ENCODE results near the gene PGK1. TPM values are rescaled to one million over a fixed set of nuclear protein-coding genes. Genes with fewer than 3 reads are reported as not detected.
"Not testable (repeated sequence)": the region's sequence is repeated elsewhere in the genome, so short reads cannot be mapped to it uniquely, and the experiment has no call there.

The PGK1 gene
- total and polyA plus RNA-seq, 4 donors = 94.6 to 254 (median 196) TPM

DNA sequence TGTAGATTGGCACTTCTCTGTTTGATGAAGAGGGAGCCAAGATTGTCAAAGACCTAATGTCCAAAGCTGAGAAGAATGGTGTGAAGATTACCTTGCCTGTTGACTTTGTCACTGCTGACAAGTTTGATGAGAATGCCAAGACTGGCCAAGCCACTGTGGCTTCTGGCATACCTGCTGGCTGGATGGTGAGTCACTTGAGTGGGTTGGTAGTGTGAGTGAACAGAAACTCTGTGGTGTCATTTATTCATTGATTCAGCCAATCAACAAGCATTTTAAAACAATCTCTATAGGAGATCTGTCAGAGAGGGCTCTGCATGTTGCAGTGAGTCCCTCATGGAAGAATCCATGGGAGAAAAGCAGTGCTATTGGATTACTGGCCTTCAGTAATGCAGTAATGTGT, 19.1 kb downstream of the PGK1 start:
- H3K9me3 ChIP-seq (ENCODE audit: control insufficient read depth, low read length) = no peaks in the 10 kb centered on the region
- peaks cover 0 to 2% of the 10 kb centered on the region in 2 donors for H3K36me3 ChIP-seq (ENCODE audit: control insufficient read depth in 1 of 2, insufficient read depth in 2 of 2, low read length in 1 of 2)
- no peak for ATAC-seq (ENCODE audit: low FRiP score)
- H3K27me3 ChIP-seq (ENCODE audit: control insufficient read depth in 1 of 2, insufficient read depth in 2 of 2, low read length in 1 of 2) = no peaks in the 10 kb centered on the region
- intact Hi-C loops (cut with DNase I) = no loop called here
- H3K27ac ChIP-seq (ENCODE audit: low read depth in 1 of 2, low read length in 2 of 2) = no peak overlapping the region
- H3K4me1 ChIP-seq (ENCODE audit: control insufficient read depth in 1 of 2, insufficient read depth in 2 of 2, low read length in 2 of 2) = no peaks in the 10 kb centered on the region
- no peak overlapping the region for H3K4me3 ChIP-seq (ENCODE audit: low read length in 2 of 2)
- no peak for DNase-seq

DNA sequence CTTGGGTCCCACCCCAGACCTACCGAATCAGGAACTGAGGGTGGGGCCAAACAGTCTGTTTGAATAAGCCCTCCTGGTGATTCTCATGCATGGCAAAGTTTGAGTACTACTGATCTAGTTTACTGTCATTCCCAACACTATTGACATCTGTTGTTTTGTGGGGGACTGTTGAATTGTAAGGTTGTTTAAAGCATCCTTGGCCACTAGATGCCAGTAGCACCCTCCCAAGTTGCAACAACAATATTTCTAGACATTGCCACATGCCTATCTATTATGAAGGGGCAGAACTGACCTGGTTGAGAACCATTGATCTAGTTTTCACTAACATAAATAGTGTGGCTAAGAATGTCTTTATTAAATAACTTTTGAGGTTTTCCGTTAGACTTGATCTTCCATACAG, 20.3 kb downstream of the PGK1 start:
- Histone ChIP-seq H3K27ac (ENCODE audit: low read depth in 1 of 2, low read length in 2 of 2) (no peak overlapping the region), H3K4me1 (ENCODE audit: control insufficient read depth in 1 of 2, insufficient read depth in 2 of 2, low read length in 2 of 2) (no peaks in the 10 kb centered on the region), H3K9me3 (ENCODE audit: control insufficient read depth, low read length) (no peaks in the 10 kb centered on the region), H3K27me3 (ENCODE audit: control insufficient read depth in 1 of 2, insufficient read depth in 2 of 2, low read length in 1 of 2) (no peaks in the 10 kb centered on the region), H3K36me3 (ENCODE audit: control insufficient read depth in 1 of 2, insufficient read depth in 2 of 2, low read length in 1 of 2) (peaks cover 0 to 2% of the 10 kb centered on the region in 2 donors), H3K4me3 (ENCODE audit: low read length in 2 of 2) (no peak overlapping the region)
- ATAC-seq (ENCODE audit: low FRiP score) (no peak), DNase-seq (no peak)
- intact Hi-C loops (cut with DNase I) = no loop called here
- 67 to 72% methylated on average over 2 of the region's 2 CpGs for WGBS, 2 donors

DNA sequence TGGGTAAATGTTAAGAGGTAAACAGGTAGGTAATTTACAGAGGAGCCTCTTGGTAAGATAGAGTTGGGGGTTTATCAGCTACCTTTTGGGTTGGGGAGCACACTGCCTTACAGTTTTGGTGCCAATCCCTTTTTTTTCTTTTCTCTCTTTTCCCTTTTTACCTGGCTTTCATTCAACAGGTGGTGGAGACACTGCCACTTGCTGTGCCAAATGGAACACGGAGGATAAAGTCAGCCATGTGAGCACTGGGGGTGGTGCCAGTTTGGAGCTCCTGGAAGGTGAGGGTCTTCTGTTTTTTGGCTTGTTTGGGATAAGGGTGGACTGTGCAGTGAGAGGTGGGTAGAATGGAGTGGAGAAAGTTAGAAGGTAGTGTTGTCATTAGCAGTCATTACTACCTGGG, 21.1 kb downstream of the PGK1 start:
- ATAC-seq (ENCODE audit: low FRiP score) (no peak), DNase-seq (no peak)
- intact Hi-C loops (cut with DNase I) = no loop called here
- Histone ChIP-seq H3K27me3 (ENCODE audit: control insufficient read depth in 1 of 2, insufficient read depth in 2 of 2, low read length in 1 of 2) (no peaks in the 10 kb centered on the region), H3K4me3 (ENCODE audit: low read length in 2 of 2) (no peak overlapping the region), H3K9me3 (ENCODE audit: control insufficient read depth, low read length) (no peaks in the 10 kb centered on the region), H3K36me3 (ENCODE audit: control insufficient read depth in 1 of 2, insufficient read depth in 2 of 2, low read length in 1 of 2) (peaks cover 0 to 2% of the 10 kb centered on the region in 2 donors), H3K4me1 (ENCODE audit: control insufficient read depth in 1 of 2, insufficient read depth in 2 of 2, low read length in 2 of 2) (no peaks in the 10 kb centered on the region), H3K27ac (ENCODE audit: low read depth in 1 of 2, low read length in 2 of 2) (no peak overlapping the region)
- 73 to 82% methylated on average over 1 of the region's 1 CpG for WGBS, 2 donors

DNA sequence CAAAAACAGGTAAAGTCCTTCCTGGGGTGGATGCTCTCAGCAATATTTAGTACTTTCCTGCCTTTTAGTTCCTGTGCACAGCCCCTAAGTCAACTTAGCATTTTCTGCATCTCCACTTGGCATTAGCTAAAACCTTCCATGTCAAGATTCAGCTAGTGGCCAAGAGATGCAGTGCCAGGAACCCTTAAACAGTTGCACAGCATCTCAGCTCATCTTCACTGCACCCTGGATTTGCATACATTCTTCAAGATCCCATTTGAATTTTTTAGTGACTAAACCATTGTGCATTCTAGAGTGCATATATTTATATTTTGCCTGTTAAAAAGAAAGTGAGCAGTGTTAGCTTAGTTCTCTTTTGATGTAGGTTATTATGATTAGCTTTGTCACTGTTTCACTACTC, 21.7 kb downstream of the PGK1 start:
- H3K9me3 ChIP-seq (ENCODE audit: control insufficient read depth, low read length); H3K4me1 ChIP-seq (ENCODE audit: control insufficient read depth in 1 of 2, insufficient read depth in 2 of 2, low read length in 2 of 2); intact Hi-C loops (cut with DNase I); H3K27ac ChIP-seq (ENCODE audit: low read depth in 1 of 2, low read length in 2 of 2); H3K36me3 ChIP-seq (ENCODE audit: control insufficient read depth in 1 of 2, insufficient read depth in 2 of 2, low read length in 1 of 2); DNase-seq; H3K4me3 ChIP-seq (ENCODE audit: low read length in 2 of 2); H3K27me3 ChIP-seq (ENCODE audit: control insufficient read depth in 1 of 2, insufficient read depth in 2 of 2, low read length in 1 of 2); ATAC-seq (ENCODE audit: low FRiP score): not testable (repeated sequence)

DNA sequence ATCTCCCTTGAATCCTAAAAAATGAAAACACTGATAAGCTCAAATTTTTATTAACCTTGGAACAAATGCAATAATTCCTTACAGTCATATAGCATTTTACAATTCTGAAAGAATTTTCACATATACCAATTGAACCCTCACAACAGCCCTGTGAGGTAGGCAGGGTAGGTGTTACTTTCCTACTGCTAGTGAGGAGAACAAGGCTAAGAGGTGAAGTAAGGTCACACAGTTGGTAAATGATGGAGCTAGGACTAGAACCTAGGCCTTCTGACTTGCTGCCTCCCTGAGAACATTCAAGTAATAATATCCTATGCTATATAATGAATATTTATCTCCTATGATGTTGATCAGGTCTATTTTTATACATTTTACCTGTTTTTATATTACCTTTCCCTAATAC, 25.7 kb downstream of the PGK1 start:
- intact Hi-C loops (cut with DNase I) = no loop called here

DNA sequence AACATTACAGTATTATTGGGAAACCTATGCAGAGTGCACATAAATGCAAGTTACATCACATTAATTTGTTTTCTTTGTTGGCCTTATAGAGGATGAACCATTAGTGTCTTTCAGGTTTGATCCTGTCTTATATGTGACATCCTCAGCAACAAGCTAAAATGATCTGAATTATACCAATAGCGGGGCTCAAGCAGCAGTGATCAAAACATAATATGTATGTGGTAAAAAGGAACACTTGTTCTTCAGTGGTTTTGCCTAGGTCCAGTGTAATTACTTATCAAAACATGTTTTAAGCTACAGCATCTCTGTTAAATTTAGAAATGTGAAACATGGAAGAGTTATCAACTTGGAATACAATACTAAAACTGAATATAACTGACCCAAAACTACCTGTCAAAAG, 26.3 kb downstream of the PGK1 start:
- H3K4me1 ChIP-seq (ENCODE audit: control insufficient read depth in 1 of 2, insufficient read depth in 2 of 2, low read length in 2 of 2) = no peaks in the 10 kb centered on the region
- H3K27ac ChIP-seq (ENCODE audit: low read depth in 1 of 2, low read length in 2 of 2) = no peak overlapping the region
- no peaks in the 10 kb centered on the region for H3K9me3 ChIP-seq (ENCODE audit: control insufficient read depth, low read length)
- WGBS, 2 donors = 73 to 90% methylated on average over 1 of the region's 1 CpG
- H3K36me3 ChIP-seq (ENCODE audit: control insufficient read depth in 1 of 2, insufficient read depth in 2 of 2, low read length in 1 of 2) = peaks cover 0 to 2% of the 10 kb centered on the region in 2 donors
- H3K4me3 ChIP-seq (ENCODE audit: low read length in 2 of 2) = no peak overlapping the region
- H3K27me3 ChIP-seq (ENCODE audit: control insufficient read depth in 1 of 2, insufficient read depth in 2 of 2, low read length in 1 of 2) = no peaks in the 10 kb centered on the region
- intact Hi-C loops (cut with DNase I) = no loop called here
- no peak for ATAC-seq (ENCODE audit: low FRiP score)
- no peak for DNase-seq

More for the DNA sequence above, 25.7 kb downstream of the PGK1 start:
- no peak for DNase-seq
- Histone ChIP-seq H3K9me3 (ENCODE audit: control insufficient read depth, low read length) (no peaks in the 10 kb centered on the region), H3K27ac (ENCODE audit: low read depth in 1 of 2, low read length in 2 of 2) (no peak overlapping the region), H3K27me3 (ENCODE audit: control insufficient read depth in 1 of 2, insufficient read depth in 2 of 2, low read length in 1 of 2) (no peaks in the 10 kb centered on the region), H3K4me1 (ENCODE audit: control insufficient read depth in 1 of 2, insufficient read depth in 2 of 2, low read length in 2 of 2) (no peaks in the 10 kb centered on the region), H3K4me3 (ENCODE audit: low read length in 2 of 2) (no peak overlapping the region), H3K36me3 (ENCODE audit: control insufficient read depth in 1 of 2, insufficient read depth in 2 of 2, low read length in 1 of 2) (peaks cover 0 to 2% of the 10 kb centered on the region in 2 donors)
- no peak for ATAC-seq (ENCODE audit: low FRiP score)

DNA sequence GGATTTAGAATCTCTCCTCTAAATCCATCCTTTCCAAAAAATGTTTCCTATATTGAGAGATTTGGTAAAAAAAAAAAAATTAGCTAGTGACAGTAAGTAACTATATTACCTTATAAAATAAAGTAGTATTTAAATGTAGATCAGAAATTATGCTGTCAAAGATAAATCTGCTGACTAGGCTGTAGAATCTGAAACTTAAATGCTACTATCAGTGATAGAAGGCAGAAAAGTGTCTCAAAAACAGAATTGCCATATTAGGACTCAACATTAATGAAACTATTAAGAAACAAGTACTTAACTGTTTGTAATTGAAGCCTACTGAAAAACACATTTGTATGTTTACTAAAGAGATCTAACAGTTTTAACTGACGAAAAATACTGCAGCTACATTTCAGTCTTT, 27.1 kb downstream of the PGK1 start:
- Histone ChIP-seq H3K4me1 (ENCODE audit: control insufficient read depth in 1 of 2, insufficient read depth in 2 of 2, low read length in 2 of 2) (no peaks in the 10 kb centered on the region), H3K27ac (ENCODE audit: low read depth in 1 of 2, low read length in 2 of 2) (no peak overlapping the region), H3K9me3 (ENCODE audit: control insufficient read depth, low read length) (no peaks in the 10 kb centered on the region), H3K36me3 (ENCODE audit: control insufficient read depth in 1 of 2, insufficient read depth in 2 of 2, low read length in 1 of 2) (no peaks in the 10 kb centered on the region), H3K4me3 (ENCODE audit: low read length in 2 of 2) (no peak overlapping the region), H3K27me3 (ENCODE audit: control insufficient read depth in 1 of 2, insufficient read depth in 2 of 2, low read length in 1 of 2) (no peaks in the 10 kb centered on the region)
- intact Hi-C loops (cut with DNase I) = no loop called here
- DNase-seq = no peak
- no peak for ATAC-seq (ENCODE audit: low FRiP score)
- 64 to 81% methylated on average over 1 of the region's 1 CpG for WGBS, 2 donors

DNA sequence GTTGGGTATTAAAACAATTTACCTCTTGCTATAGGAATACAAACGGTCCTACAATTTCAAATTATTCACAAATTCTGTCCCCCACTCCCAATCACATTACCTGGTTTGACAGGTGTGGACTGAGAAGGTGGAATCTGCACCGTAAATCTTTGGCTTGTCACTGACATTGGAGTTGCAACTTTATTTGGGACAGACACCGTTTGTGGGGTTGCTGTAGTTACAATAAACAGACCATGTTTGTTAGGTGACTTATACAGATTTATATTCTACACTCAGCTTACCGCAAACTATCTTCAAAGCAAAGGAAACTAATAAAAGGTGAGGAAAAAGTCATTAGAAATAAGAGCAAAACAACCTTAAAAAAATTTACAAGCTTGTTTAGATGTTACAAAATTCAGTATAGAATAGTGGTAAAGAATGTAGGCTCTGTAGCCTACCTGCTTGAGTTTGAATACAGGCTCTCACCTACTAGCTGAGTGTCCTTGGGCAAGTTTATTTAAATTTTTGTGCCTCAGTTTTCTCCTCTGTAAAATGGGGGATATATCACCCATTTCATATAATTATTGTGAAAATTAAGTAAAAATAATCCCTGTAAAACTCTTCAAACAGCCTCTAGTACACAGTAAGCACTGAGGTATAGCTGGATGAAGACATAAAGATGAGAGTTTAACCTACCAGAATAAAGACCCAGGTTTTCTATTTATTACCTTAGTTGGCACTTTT, 29.4 kb downstream of the PGK1 start:
- intact Hi-C loops (cut with DNase I) = no loop called here
- H3K4me1 ChIP-seq (ENCODE audit: control insufficient read depth in 1 of 2, insufficient read depth in 2 of 2, low read length in 2 of 2) = no peaks in the 10 kb centered on the region
- H3K36me3 ChIP-seq (ENCODE audit: control insufficient read depth in 1 of 2, insufficient read depth in 2 of 2, low read length in 1 of 2) = no peaks in the 10 kb centered on the region
- H3K9me3 ChIP-seq (ENCODE audit: control insufficient read depth, low read length) = no peaks in the 10 kb centered on the region
- no peak overlapping the region for H3K4me3 ChIP-seq (ENCODE audit: low read length in 2 of 2)
- no peak for ATAC-seq (ENCODE audit: low FRiP score)
- WGBS, 2 donors = 66 to 76% methylated on average over 4 of the region's 4 CpGs
- no peaks in the 10 kb centered on the region for H3K27me3 ChIP-seq (ENCODE audit: control insufficient read depth in 1 of 2, insufficient read depth in 2 of 2, low read length in 1 of 2)
- DNase-seq = no peak
- H3K27ac ChIP-seq (ENCODE audit: low read depth in 1 of 2, low read length in 2 of 2) = no peak overlapping the region

DNA sequence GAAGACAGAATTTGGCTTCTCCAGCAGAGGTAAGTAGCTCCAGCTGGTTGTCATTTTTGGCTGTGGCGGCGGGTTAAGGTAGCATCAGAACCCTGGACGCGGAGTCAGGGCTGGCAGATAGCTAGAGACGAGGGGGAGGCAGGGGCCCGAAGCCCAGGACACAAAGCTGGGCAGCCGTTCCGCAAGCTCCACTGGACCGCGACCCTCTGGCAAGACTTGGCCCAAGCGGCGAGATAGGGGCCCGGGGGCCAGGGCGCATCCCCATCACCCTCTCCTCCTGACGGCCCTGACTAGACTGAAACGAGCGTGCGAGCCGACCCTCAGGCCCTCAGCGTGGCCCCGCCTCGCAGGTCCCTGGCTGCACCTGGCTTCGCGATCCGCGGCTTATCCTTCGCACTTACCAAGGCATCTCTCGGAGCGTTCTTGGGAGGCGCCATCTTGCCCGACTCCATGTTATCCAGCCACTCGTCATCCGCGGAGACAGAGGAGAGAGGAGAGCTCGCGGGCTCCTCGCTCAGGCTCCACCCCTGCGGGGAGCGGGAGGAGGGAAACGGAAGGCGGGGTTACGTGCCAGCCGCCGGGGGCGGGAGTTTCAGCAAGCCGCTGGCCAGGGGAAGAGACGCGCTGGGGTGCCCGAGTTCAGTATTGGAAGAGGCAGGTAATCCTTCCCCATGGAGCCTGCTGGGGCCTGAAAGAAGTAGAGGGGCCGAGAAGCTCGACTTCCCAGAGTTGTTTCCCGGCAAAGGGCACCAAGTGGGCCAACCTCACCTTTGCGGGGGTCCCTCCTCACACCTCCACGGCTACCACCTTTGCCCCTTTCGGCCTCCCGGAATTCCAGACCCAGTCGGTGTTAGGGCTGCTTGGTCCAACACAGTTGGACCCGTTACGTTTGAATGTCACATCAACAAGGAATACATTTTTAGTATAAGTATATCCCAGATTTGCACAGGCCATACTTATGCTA, 35.4 kb downstream of the PGK1 start, which contains the start of gene TAF9B:
TSS of gene TAF9B (minus strand) at position 491 of the 964 bp plus-strand sequence. CDS start at position 452, 39 bp downstream.
- WGBS, 2 donors = 3 to 34% methylated on average over 59 of the region's 59 CpGs
- no peaks in the 10 kb centered on the region for H3K9me3 ChIP-seq (ENCODE audit: control insufficient read depth, low read length)
- ATAC-seq (ENCODE audit: low FRiP score) (peak; percentile 95), DNase-seq (peak; percentile 92 to 94)
- H3K4me3 ChIP-seq (ENCODE audit: low read length in 2 of 2) = peak within 1 kb of the TSS; percentile 12 to 27
- H3K27ac ChIP-seq (ENCODE audit: low read depth in 1 of 2, low read length in 2 of 2) = peak within 1 kb of the TSS in 1 of 2 donors; percentile 73
- H3K36me3 ChIP-seq (ENCODE audit: control insufficient read depth in 1 of 2, insufficient read depth in 2 of 2, low read length in 1 of 2) = no peaks in the 10 kb centered on the region
- no peaks in the 10 kb centered on the region for H3K27me3 ChIP-seq (ENCODE audit: control insufficient read depth in 1 of 2, insufficient read depth in 2 of 2, low read length in 1 of 2)
- intact Hi-C loops (cut with DNase I) = no loop called here
- H3K4me1 ChIP-seq (ENCODE audit: control insufficient read depth in 1 of 2, insufficient read depth in 2 of 2, low read length in 2 of 2) = no peaks in the 10 kb centered on the region
